ENCODE measurements around the gene MCF2L. TPM values are rescaled to one million over a fixed set of nuclear protein-coding genes. Genes with fewer than 3 reads are reported as not detected.

MCF2L gene
- total RNA-seq, 1 donor from 2014 or later = 38.9 TPM

DNA sequence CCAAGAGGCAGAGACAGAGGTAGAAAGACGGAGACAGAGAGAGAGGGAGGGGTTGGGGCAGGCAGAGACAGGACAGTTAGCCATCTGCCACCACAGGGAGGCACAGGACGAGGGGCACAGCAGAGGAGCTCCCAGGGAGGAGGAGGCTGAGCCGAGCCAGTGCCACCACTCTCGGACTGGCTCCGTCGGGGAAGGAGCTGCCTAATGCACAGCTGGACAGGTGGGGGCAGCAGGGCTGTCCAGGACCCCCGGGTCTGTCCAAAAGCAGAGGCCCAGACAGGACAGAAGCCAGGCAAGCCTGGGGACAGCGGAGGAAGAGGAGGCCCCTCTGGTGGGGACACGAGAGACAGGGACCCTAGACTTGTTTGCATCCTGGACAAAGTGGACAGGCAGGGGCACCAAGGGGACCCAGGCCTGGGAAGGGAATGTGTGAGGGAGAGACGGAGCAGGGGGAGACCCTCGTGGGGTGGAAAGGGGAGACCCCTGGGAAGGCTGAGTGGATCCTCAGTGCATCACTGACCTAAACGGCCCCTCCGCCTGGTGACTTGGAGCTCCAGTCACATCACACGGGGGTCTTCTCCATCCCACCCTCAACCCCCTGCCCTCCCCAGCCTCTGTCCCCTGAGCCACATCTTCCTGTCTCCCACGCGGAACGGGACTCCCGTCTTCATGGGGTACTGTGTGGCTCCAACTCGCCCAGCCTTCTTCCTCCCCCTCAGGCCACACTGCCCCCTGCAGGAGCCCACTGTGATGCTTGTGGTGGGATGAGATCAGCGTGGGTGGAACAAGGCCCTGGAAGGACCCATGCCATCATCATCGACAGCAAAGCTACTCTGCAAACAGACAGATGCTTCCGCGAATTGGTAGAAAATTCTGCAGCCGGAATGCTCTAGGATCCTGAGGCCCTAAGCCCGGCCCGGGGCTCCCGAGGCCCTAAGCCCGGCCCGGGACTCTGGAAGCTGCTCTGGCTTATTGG, 154.5 kb downstream of the MCF2L start:
- intact Hi-C loops (cut with DNase I) = no loop called here

DNA sequence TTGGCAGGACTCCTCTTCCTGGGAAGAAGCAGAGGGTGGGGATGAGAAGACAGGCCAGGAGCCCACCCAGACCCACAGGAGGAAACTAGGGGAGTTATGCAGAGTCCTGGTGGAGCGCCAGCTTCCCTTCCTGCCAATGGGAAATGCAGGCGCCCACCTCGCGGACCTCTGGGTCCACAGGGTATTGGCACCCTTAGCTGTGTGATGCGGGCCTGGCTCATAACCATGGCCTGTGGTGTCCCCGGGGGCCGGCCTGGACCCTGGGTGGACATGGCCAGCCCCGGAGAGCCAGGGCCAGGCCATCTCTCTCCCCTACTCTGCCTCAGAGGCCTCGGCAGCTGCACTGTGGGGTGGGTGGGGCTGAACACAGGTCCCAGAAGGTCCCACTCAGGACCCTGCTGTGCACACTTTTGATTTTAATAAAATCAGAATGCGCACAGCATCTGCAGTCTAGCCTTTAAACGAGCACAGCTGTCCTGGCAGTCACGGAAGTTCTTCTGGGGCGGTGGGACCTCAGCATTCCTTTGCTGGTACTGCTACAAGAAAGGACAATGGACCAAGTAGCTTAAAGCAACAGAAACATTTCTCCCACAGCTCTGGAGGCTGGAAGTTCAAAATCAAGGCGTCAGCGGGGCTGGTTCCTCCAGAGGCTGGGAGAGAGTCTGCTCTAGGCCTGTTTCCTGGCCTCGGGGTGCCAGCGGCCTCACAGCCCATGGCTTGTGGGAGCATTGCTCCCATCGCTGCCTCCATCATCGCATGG, 155.4 kb downstream of the MCF2L start:
- intact Hi-C loops (cut with DNase I) = no loop called here

More for the DNA sequence above, 154.5 kb downstream of the MCF2L start:
- peak; percentile 68 for DNase-seq (ENCODE audit: low spot score)

DNA sequence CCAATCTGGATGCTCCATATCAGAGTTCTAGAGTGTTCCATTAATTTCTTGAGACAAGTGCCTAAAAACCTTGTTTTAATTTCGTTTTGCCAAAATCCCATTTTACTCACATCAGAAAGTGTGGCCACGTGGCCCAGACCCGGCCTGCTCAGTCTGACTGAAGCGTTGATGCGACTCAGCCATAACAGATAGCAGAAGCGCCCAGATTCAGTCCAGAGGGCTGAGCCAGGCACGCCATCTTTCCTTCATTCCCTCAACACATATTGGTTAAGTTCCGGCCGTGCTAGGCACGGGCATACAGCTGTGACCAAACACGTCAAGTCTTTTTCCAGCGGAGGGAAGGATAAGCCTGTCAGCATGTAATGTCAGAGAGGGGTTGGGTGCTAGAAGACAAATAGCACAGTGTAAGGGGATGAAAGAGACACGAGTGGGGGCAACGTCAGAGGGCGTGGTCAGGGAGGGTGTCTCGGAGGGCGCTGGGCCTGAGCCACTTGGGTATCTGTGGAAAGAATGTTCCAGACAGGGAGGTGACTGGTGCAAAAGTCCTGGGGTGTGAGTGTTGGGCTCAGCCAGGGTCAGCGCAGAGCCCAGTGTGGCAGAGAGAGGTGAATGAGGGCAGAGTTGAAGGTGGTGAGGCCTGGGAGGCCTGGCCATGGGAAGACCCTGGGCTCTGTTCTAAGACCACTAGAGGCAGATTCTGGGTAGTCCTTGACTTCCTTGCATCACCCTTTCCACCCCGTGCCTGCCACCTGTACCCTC, 156.7 kb downstream of the MCF2L start:
- DNase-seq (ENCODE audit: low spot score) = no peak
- intact Hi-C loops (cut with DNase I) = no loop called here

More for the DNA sequence above, 155.4 kb downstream of the MCF2L start:
- DNase-seq (ENCODE audit: low spot score) = no peak

DNA sequence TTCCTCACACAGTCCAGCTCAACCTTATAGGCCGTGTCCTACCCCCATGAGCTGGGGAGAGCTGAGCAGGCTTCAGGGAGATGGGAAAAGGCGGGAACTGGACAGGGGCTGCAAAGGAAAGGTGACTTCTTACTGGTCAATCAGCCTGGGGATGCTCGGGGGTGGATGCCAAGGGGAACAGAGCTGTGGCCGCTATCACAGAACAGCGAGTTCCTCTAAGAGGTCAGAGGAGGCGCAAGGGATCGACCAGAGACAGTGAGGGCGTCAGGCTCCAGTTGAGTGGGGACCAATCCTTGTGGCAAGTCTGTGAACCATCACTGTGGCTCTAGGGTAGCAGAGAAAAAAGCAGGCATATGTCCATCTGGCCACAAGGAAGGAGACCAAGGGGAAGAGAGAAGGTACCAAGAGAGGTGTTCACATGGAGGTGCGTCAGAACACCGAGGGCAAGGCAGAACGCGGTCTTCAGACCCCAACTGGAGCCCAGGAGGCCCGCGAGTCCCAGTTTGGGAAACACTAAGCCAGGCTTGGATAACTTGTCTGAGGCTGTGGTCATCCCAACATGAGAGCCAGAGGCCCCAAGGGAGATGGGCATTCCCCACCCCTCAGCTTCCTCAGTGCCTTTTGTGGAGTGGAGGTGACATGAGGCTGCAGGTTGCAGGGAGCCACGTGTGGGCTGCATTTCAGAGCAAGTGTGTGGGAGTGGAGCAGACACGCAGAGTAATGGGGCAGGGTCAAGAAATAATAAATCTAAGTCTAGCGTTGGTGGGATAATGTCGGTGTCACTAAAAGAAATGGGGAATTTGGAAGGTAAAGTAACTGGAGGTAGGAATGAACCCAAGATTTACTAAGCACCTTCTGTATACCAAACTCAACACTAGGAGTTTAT, 157.5 kb downstream of the MCF2L start:
- intact Hi-C loops (cut with DNase I) = no loop called here
- DNase-seq (ENCODE audit: low spot score) = peak; percentile 68

DNA sequence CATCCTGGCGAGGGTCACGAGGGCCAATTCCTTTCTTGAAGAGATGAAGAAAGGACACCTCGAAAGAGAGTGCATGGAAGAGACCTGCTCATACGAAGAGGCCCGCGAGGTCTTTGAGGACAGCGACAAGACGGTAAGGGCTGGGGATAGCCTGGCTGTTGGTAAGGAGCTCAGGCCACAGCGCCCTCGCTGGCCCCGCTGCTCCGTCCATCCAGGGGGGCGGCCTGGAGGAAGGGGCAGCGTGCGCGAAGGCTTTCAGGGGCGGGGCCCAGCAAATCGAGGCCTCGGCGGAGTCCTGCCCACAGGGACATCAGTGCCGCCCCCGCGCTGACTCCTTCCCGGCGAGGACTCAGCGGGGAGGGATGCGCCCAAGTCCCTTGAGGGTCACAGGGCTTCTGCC, 160.5 kb downstream of the MCF2L start:
- DNase-seq (ENCODE audit: low spot score) = peak; percentile 70
- intact Hi-C loops (cut with DNase I) = no loop called here

DNA sequence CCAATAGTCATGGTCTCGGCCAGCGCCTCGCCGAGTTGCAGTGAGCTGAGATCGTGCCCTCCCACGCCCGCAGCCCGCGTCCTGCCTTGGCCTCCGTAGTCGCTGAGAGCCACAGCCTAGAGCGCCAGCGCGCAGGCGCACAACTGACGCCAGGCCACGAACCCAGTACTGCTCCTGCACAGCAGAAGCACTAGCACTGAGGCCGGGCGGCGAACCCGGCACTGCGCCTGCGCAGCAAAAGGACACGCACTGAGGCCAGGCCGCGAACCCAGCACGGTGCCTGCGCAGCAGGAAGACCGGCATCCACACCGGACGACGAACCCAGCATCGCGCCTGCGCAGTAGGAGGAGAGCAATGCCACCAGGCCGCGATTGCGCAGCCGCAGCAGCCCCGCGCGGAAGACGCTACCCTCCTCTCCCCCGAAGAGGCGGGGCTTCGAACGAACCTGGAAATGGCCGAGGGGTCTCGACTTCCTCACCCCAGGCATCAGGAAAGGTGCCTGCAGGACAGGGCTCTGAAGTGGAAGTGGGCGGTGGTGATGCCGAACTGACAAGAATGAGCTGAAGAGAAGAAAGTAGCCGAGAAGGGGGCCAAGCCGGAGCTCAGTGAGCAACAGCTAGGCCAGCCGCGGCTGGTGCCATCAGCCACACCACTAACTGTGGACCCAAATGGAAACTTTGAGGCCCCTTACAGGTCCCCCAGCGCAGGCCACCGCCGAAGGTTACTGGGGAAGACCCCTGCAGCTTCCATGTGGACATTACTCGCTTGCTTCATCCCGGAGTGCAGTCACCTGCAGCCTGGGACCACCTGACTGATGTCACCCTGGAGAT, 161.1 kb downstream of the MCF2L start:
- intact Hi-C loops (cut with DNase I) = no loop called here
- DNase-seq (ENCODE audit: low spot score) = peak; percentile 76

DNA sequence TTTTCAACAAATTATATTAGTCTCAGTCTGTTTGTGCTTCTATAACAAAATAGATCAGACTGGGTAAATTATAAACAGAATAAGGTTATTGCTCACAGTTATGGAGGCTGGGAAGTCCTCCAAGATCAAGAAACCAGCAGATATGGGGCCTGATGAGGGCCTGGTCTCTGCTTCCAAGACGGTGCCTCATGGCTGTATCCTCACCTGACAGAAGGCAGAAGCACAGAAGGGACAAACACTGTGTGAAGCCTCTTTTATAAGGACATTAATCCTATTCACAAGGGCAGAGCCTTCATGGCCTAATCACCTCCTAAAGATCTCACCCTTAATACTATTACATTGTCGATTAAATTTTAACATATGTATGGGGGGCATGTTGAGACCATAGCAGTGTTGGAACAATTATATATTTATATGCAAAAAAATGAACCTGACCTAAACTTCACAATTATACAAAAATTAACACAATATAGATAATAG, 166.3 kb downstream of the MCF2L start:
- DNase-seq (ENCODE audit: low spot score) = no peak
- intact Hi-C loops (cut with DNase I) = no loop called here

DNA sequence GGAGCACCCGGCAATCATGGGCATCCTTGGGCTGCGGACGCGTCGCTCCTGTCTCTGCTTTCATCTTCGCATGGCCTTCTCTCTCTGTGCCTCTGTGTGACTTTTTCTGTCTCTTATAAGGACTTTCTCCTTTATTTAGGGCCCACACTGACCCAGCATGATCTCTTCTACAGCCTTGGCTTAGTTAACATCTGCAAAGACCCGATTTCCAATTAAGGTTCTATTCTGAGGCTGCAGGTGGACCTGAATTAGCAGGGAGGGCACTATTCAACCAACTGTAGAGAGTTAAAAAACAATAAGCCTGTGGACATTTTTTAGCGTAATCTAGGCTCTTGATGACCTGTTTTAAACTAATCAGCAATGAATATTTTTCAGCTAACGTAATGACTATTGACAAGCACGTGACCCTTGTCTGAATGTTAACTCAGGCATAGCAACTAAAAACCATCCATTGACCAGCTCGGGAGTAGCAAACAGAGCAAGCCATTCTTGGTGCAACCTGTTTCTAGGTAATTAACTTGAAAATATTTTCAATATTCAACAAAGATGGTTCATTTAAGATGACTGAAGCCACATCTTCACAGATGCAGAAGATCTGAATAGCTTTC, 168.8 kb downstream of the MCF2L start:
- peak; percentile 36 for DNase-seq (ENCODE audit: low spot score)
- intact Hi-C loops (cut with DNase I) = no loop called here

DNA sequence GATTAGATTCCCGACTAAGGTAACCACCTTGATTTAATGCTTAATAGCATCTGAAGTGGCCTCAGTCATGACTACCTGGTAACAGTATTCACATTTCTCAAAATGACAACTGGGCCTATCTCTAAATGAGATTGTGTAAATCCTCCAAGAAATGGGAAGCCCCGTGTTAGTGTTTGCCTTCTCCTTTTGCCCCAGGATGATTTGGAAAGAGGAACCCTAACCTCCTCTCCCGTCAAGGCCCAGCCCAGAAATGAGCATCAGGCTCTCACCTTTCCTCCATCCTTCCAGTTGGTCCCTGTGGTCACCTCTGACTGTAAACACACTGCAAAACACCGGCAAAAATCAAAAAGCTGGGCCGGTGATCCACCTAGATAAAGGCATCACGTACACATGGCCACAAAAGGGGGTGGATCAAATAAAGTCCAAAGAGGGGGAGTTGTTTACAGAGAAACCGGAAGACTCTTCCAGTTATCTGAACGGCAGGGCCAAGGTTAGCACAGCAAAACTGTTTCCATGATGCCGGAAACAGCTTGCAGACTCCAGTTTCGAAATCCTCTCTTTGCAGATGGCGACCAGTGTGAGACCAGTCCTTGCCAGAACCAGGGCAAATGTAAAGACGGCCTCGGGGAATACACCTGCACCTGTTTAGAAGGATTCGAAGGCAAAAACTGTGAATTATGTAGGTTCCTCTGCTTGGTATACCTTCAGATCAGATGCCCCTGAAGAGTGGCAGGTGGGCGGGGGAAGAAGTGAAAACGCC, 170.0 kb downstream of the MCF2L start:
- DNase-seq (ENCODE audit: low spot score) = peak; percentile 38
- intact Hi-C loops (cut with DNase I) = no loop called here

DNA sequence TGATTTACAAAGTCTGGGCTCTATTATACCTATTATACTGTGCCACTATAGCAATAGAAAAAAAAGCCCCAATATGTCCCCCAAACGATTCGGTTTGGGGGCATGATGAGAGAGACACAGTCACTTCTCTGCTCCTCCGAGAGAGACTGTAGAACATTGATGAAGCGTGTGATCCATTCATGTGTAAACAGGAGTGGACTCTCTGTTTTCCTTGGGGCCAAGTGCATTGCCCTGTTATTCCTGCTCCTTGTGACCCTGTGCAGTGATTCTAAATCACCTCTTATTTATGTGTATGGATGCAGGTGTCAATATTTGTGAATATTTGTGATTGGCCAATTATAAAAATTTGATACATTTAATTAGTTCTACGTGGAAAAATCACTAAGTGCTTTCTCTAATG, 170.6 kb downstream of the MCF2L start:
- no peak for DNase-seq (ENCODE audit: low spot score)
- intact Hi-C loops (cut with DNase I) = no loop called here

DNA sequence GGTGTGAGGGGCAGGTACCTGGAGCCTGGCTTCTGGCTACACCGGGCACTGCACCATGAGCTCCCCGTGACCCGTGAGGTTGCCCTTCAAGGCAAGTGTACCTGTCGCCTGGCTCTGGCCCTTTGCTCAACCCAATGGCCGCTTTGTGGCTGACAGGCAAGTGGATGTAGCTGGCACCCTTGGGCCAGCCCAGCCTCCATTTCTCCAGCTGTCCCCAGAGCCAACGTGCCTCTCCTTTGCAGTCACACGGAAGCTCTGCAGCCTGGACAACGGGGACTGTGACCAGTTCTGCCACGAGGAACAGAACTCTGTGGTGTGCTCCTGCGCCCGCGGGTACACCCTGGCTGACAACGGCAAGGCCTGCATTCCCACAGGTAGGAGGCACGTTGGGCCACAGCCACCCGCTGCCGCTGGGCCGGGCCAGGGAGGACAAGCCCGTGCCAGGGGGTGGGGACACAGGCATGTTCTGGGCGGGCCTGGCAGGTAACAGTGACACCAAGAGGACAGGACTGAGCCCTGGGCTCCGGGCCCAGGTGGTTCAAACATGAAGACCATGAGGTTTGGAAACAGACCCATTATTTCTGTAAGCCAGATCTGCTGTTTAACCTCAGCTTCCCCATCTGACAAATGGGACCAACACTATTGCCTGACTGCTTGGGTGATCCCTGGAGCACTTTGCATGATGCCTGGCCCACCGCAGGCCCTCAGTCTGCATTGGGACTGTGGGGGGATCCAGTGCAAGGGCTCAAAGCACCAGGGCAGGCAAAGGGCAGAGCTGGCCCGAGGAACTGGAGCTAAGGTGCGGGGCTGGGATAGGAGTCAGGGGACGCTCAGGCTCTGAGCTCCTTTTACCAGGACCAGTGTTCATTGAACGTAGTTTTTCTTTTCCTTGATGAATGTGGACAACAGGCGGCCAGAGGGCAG, 171.9 kb downstream of the MCF2L start:
- peak; percentile 53 for DNase-seq (ENCODE audit: low spot score)

DNA sequence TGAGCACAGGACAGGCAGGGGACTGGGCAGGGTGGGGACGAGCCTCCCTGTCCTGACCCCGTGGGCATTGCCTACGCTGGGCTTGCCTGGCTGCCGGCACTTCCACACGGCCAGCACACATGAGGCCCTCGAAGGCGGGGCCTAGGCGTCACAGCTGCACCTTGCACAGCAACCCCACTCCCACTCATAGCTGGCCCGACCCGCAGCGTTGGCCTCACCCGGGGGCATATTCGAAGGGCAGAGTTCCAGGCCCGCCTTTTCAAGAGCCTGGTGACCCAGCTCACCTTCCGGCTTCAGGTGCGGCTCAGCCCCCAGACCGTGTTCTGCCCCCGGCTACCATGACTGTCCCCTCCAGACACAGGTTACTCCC, 172.6 kb downstream of the MCF2L start:
- intact Hi-C loops (cut with DNase I) = no loop called here
- peak; percentile 54 for DNase-seq (ENCODE audit: low spot score)

More for the DNA sequence above, 171.9 kb downstream of the MCF2L start:
- intact Hi-C loops (cut with DNase I) = no loop called here

DNA sequence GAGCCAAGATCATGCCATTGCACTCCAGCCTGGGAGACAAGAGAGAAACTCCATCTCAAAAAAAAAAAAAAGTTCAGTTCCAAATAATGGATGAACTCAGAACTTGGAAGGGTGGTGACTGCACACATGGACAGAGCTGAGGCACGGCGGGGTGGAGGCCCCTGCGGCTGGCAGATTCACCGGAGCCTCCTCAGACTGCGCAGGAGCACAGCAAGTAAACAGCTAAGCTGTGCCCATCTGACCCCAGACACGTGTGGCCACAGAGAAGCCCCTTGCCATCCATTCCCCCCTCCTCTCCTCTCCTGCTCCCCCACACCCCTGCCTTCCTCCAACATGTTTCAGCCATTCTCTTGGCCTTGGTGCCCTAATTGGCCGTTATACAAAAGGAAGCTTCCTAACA, 173.9 kb downstream of the MCF2L start:
- peak; percentile 33 for DNase-seq (ENCODE audit: low spot score)

DNA sequence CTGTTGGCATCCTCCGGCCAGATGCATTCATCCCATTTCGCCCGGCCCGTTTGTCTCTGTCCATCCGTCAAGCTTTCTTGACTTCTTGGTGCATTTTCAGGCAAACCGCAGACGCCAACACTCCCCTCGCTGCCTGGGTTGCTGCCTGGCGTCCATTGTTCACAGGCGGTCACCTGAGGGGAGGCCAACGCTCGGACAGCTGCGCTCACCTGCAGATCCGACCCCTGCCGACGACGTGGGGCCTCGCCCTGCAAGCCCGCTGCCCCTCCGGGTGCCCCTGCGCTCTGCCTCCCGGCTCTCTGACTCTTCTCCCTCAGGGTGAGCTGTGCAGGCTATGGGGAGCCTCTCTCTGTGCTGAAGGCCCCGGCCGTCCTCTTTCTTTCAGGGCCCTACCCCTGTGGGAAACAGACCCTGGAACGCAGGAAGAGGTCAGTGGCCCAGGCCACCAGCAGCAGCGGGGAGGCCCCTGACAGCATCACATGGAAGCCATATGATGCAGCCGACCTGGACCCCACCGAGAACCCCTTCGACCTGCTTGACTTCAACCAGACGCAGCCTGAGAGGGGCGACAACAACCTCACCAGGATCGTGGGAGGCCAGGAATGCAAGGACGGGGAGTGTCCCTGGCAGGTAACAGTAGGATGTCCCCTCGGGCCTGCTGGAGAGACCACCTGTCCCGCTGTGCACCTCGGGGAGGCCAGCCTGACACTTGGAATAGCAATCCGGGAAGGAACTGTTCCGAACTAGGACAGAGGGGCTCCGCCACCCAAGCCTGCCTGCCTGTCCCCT, 174.6 kb downstream of the MCF2L start:
- DNase-seq (ENCODE audit: low spot score) = peak; percentile 68
- intact Hi-C loops (cut with DNase I) = no loop called here

More for the DNA sequence above, 173.9 kb downstream of the MCF2L start:
- intact Hi-C loops (cut with DNase I) = no loop called here

DNA sequence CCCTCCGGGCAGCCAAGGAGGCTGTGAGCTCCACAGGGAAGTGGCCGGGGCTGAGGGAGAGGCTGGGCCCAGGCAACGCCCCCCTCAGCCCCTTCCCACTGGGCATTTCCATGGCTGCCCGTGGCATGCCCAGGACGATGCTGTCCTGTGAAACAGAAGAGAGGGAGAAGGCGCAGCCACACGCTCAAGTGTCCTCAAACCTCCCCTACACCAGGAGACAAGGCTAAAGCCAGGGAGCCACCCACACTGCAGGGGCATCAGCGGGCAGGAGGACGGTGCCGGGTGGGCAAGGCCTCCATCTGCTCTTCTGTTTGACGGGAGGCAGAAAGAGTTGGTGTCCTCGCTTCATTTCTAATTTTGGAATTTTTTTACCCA, 175.2 kb downstream of the MCF2L start:
- intact Hi-C loops (cut with DNase I) = no loop called here
- peak; percentile 72 for DNase-seq (ENCODE audit: low spot score)

All from cardiac septum (tissue), 1 donor.